Esophagus squamous epithelium (tissue), 5 donors: Measurements from ENCODE around the gene SLC25A29. TPM values are rescaled to one million over a fixed set of nuclear protein-coding genes. Genes with fewer than 3 reads are reported as not detected.
"Not testable (repeated sequence)": the region's sequence is repeated elsewhere in the genome, so short reads cannot be mapped to it uniquely, and the experiment has no call there.

Experiments used
- DNase-seq: peaks from one replicate; lab custom pipeline; 2025; lab: John Stamatoyannopoulos, UW
- H3K27ac ChIP-seq, 4 donors: fragments of 200-600 bp; sonication (generic); one replicate each; pipeline ENCODE4 v1.5.1; 2016 to 2019; ENCODE audit warnings: mild to moderate bottlenecking in 1 of 4
- H3K27me3 ChIP-seq, 4 donors: fragments of 200-600 bp; sonication (generic); 1 replicate in 3 of 4; 2 replicates in 1 of 4; pipeline versions ENCODE4 v1.5.1 to v1.6.0; 2017 to 2021; ENCODE audit warnings: antibody characterized with exemption in 1 of 4
- H3K36me3 ChIP-seq, 3 donors: fragments of 200-600 bp; sonication (generic); one replicate each; pipeline ENCODE4 v1.5.1; 2016 to 2019
- H3K4me1 ChIP-seq, 3 donors: fragments of 200-600 bp; sonication (generic); one replicate each; pipeline ENCODE4 v1.5.1; 2017 to 2019
- H3K4me3 ChIP-seq, 4 donors: fragments of 200-600 bp; sonication (generic); 1 replicate in 3 of 4; 2 replicates in 1 of 4; pipeline ENCODE4 v1.5.1; 2016 to 2019; ENCODE audit warnings: mild to moderate bottlenecking in 2 of 4, moderate library complexity in 1 of 4
- H3K9me3 ChIP-seq, 3 donors: fragments of 200-600 bp; sonication (generic); one replicate each; pipeline ENCODE4 v1.5.1; 2016 to 2019
- POLR2A ChIP-seq, 4 donors: fragments of 450-650 bp; IDR thresholded peaks; one replicate each; pipeline ENCODE4 v1.6.1; 2017; ENCODE audit warnings: antibody characterized with exemption in 4 of 4, mild to moderate bottlenecking in 4 of 4, moderate library complexity in 3 of 4
- WGBS, 2 donors: methylation state at CpG; one replicate each; pipeline ENCODE4 v1.1.5; 2018; 5-methylcytosine and 5-hydroxymethylcytosine counted together
- intact Hi-C: fragments of 100-400 bp; cut with DNase I; formaldehyde crosslinking; loops from one replicate; pipeline ENCODE4 v1.15.0; 2022
- total RNA-seq, 4 donors: library from RNA; depleted of rRNA; stranded (reverse); fragments of >200 nt; gene quantifications; one replicate each; pipeline ENCODE4 v1.1.0, GENCODE V29; 2016
- TF ChIP-seq, protein P1 (sequence below), 6 experiments: fragments of 450-650 bp in 4 of 6; fragments of 200-600 bp in 2 of 6; sonication (generic) in 2 of 6; IDR thresholded peaks; one replicate each; pipeline ENCODE4 v1.5.1; 2016 to 2019; ENCODE audit warnings: antibody characterized with exemption in 6 of 6, mild to moderate bottlenecking in 4 of 6, moderate library complexity in 4 of 6
- donor health status: DM: yes; HTN: yes; CAD: no.

Gene SLC25A29
- total RNA-seq, 4 donors from 2014 or later: 23.3 to 64.3 (median 55.6) TPM

DNA sequence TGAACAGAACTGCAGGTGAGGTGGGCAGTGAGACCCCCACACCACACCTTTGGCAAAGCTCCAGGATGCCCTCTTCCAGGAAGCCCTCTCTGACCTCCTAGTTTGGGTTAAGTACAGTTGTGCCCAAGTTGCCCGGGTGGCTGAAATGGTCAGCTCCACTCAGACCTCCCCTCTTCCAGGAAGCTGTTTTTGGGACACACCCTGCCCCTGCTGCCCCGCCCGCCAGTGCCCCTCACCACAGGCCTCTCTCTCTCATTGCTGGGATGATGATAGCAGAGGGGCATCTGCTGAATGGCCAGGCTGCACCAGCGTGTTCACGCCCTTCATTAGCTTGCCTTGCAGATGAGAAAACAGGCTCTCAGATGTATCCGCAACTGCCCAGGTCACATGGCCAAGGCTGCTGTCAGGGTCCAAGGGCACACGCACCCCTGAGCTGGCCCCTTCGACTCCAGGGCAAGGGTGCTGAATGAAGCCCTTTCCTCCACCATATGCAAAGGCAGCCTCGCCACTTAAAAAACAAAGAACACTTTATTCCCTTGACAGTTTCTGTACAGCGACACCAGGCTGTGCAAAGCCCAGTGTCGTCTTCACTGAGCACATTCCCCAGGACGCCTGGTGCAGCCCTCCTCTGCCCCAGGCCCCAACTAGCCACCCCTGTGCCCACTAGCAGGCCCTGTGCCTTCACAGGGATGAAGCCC, 15.5 kb downstream of the SLC25A29 start:
- H3K9me3 ChIP-seq: no peaks in the 10 kb centered on the region
- peaks cover 0 to 24% (median 2%) of the 10 kb centered on the region in 3 donors for H3K4me1 ChIP-seq
- TF ChIP-seq, protein P1, sequence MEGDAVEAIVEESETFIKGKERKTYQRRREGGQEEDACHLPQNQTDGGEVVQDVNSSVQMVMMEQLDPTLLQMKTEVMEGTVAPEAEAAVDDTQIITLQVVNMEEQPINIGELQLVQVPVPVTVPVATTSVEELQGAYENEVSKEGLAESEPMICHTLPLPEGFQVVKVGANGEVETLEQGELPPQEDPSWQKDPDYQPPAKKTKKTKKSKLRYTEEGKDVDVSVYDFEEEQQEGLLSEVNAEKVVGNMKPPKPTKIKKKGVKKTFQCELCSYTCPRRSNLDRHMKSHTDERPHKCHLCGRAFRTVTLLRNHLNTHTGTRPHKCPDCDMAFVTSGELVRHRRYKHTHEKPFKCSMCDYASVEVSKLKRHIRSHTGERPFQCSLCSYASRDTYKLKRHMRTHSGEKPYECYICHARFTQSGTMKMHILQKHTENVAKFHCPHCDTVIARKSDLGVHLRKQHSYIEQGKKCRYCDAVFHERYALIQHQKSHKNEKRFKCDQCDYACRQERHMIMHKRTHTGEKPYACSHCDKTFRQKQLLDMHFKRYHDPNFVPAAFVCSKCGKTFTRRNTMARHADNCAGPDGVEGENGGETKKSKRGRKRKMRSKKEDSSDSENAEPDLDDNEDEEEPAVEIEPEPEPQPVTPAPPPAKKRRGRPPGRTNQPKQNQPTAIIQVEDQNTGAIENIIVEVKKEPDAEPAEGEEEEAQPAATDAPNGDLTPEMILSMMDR (IDR thresholded peaks at IDR 0.05): no peak
- no peak for TF ChIP-seq POLR2A (IDR thresholded peaks at IDR 0.05)
- 80 to 88% methylated on average over 2 to 8 of the region's 12 CpGs for WGBS, 2 donors
- H3K36me3 ChIP-seq: peaks cover 6 to 71% (median 25%) of the 10 kb centered on the region in 3 donors
- no peaks in the 10 kb centered on the region for H3K27me3 ChIP-seq
- H3K27ac ChIP-seq: no peak overlapping the region
- no peak for DNase-seq
- intact Hi-C loops: no loop called here
- H3K4me3 ChIP-seq: no peak overlapping the region

DNA sequence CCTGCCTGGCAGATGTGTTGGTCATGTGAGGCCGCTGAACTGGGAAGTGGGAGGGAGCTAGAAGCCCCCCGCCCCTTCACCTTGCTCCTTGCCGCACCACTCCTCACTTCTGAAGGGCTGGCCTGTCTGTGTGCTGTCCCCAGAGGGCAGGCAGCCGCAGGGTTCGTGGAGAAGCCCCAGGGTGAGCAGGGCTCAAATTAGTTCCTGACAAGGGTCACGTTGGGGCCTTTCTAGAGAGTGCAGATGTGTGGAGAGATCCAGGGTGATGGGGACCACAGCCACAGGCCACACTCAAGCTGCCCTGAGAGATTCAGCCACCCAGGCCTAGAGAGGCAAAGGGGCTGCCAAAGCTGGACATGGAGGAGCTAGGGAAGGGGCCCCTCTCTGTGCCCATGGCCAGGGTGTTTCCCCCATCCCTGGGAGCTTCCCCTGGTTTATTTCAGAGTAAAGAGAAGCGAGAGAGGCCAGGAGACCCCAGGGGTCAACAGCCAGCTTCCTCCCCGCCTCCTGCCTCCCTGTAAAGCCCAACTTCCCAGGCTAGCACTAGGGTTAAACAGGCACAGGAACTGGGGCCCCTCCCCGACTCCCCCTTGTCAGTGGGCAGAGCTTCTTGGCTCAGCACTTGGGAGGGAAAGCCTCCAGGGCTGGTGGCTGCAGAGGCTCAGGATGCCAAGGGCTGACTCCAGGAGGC, 16.2 kb downstream of the SLC25A29 start:
- 62 to 89% methylated on average over 3 to 5 of the region's 9 CpGs for WGBS, 2 donors
- no peak for TF ChIP-seq POLR2A (IDR thresholded peaks at IDR 0.05)
- TF ChIP-seq, protein P1 (IDR thresholded peaks at IDR 0.05): no peak
- intact Hi-C loops: no loop called here
- H3K4me1 ChIP-seq: peaks cover 1 to 29% (median 4%) of the 10 kb centered on the region in 3 donors
- no peak overlapping the region for H3K4me3 ChIP-seq
- no peaks in the 10 kb centered on the region for H3K27me3 ChIP-seq
- peaks cover 6 to 64% (median 25%) of the 10 kb centered on the region in 3 donors for H3K36me3 ChIP-seq
- no peak for DNase-seq
- no peak overlapping the region for H3K27ac ChIP-seq
- no peaks in the 10 kb centered on the region for H3K9me3 ChIP-seq

DNA sequence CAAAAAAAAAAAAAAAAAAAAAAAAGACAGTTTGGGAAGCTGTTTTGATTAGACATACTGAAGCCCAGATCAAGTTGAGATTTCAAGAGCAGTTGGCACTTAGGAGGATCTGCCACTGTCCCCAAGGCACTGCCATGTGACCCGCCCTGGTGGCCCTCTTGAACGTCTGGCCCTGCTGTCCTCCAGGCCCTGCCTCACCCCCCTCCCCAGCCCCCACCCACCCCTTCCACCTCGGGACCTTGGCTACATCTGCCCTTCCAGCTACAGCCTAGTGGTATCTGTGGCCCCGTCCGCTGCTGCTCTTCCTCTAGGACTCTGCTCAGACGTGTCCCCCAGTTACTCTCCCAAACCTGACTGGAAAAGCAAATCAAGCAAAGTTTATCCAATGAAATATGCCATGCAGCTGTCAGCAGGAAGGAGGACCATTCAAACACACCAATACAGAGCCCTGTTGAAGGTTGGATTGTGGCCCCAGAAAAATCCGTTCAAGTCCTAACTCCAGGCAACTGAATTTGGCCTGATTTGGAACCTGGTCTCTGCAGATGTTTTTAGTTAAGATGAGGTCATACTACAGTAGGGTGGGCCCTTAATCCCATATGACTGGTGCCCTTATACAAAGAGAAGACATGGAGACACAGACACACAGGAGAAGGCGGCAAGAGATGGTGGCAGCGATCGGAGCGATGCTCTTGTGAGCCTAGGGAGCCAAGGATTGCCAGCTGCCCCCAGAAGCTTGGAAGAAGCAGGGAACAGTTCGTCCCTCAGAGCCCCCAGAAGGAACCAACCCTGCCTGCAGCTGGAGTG, 17.7 kb downstream of the SLC25A29 start:
- no peak for TF ChIP-seq POLR2A (IDR thresholded peaks at IDR 0.05)
- TF ChIP-seq, protein P1 (IDR thresholded peaks at IDR 0.05): no peak
- intact Hi-C loops: no loop called here

DNA sequence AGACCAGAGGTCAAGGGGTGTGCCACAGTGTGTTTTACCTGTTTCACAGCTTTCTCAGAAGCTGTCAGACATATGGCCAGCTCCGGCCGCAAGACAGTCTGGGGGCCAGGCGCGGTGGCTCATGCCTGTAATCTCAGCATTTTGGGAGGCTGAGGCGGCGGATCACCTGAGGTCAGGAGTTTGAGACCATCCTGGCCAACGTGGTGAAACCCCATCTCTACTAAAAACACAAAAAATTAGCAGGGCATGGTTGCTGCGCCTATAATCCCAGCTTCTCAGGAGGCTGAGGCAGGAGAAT, 18.3 kb downstream of the SLC25A29 start:
- H3K4me3 ChIP-seq, H3K27me3 ChIP-seq, H3K27ac ChIP-seq, H3K9me3 ChIP-seq, intact Hi-C loops, DNase-seq: not testable (repeated sequence)
- H3K36me3 ChIP-seq: peaks cover 6 to 46% (median 25%) of the 10 kb centered on the region in 3 donors
- peaks cover 7 to 50% (median 21%) of the 10 kb centered on the region in 3 donors for H3K4me1 ChIP-seq
- 72 to 100% methylated on average over 1 to 6 of the region's 8 CpGs for WGBS, 2 donors

More for the DNA sequence above, 17.7 kb downstream of the SLC25A29 start:
- Histone ChIP-seq H3K36me3 (peaks cover 6 to 51% (median 25%) of the 10 kb centered on the region in 3 donors), H3K9me3 (no peaks in the 10 kb centered on the region), H3K27ac (no peak overlapping the region), H3K27me3 (no peaks in the 10 kb centered on the region), H3K4me3 (no peak overlapping the region), H3K4me1 (peaks cover 7 to 43% (median 15%) of the 10 kb centered on the region in 3 donors)
- no peak for DNase-seq
- 74 to 77% methylated on average over 9 to 12 of the region's 12 CpGs for WGBS, 2 donors

DNA sequence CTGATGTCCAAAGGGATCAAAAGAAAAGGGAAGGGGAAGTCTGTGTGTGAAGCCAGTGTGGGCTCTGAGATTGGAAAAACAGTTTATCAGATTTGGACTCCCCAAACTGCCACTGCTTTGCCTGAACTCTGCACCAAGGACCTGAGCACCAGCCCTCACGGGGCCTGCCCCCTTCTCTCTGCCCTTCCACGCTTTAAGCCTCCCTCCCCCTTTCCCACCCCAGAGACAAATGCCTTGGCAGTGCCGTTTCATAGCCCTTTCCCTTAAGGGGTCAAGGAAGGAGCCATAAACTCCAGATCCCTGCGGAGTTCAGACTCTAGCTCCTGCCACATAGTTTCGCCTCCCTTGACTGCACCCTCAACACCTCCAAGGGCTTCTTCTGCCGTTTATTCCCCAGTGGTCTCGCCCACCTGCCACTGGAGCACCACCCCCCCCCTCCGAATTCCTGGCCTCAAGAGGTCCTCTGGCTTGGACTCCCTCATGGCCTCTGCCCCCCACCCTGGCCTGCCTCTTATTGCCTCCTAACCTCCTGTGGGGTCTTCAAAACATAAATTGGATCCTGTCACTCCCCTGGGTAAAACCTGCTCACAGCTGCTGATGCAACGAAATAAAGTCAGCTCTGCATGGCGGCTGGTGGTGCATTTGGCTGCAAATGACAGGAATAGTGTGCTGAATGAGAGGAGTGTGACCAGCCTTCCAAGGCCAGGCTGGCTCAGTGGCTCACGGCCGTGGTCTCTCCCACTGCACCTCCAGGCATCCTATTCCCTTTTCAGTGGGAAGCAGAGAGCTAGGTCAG, 18.8 kb downstream of the SLC25A29 start:
- H3K27me3 ChIP-seq: no peaks in the 10 kb centered on the region
- H3K4me1 ChIP-seq: peaks cover 7 to 55% (median 26%) of the 10 kb centered on the region in 3 donors
- no peak for DNase-seq
- TF ChIP-seq POLR2A (IDR thresholded peaks at IDR 0.05): no peak
- TF ChIP-seq, protein P1 (IDR thresholded peaks at IDR 0.05): no peak
- WGBS, 2 donors: 75 to 82% methylated on average over 8 to 10 of the region's 12 CpGs
- H3K4me3 ChIP-seq: no peak overlapping the region
- H3K9me3 ChIP-seq: no peaks in the 10 kb centered on the region
- H3K36me3 ChIP-seq: peaks cover 6 to 40% (median 20%) of the 10 kb centered on the region in 3 donors
- intact Hi-C loops: no loop called here
- H3K27ac ChIP-seq: no peak overlapping the region
